Activated gamma-delta T cell treated with Interleukin-2 at 50 U/mL for 16 hours (primary cell): ENCODE results near the gene RPL3.
"Not testable (repeated sequence)": the region's sequence is repeated elsewhere in the genome, so short reads cannot be mapped to it uniquely, and the experiment has no call there.

ENCODE experiments used
- DNase-seq: peaks from one replicate; pipeline ENCODE4 v3.0.0-alpha.2; 2020

Gene RPL3

GRCh38 chr22:39350757-39351688 is 31.6 kb upstream of the RPL3 start:
- no peak for DNase-seq

GRCh38 chr22:39349967-39350726 is 30.7 kb upstream of the RPL3 start, which contains the start of gene SYNGR1:
TSS of gene SYNGR1 (plus strand) at chr22:39349991. CDS start at chr22:39350011, 20 bp downstream.
- DNase-seq = no peak

GRCh38 chr22:39349506-39349966 is 30.1 kb upstream of the RPL3 start:
- no peak for DNase-seq

- no peak for DNase-seq
Observed at GRCh38 chr22:39348909-39349505, 29.6 kb upstream of the RPL3 start.

GRCh38 chr22:39345231-39345630 is 25.8 kb upstream of the RPL3 start:
- no peak for DNase-seq

GRCh38 chr22:39344046-39344390 is 24.6 kb upstream of the RPL3 start:
- no peak for DNase-seq

GRCh38 chr22:39343259-39344045 is 24.0 kb upstream of the RPL3 start:
- peak; percentile 52 for DNase-seq

- no peak for DNase-seq
Observed at GRCh38 chr22:39341179-39341578, 21.8 kb upstream of the RPL3 start.

- DNase-seq = not testable (repeated sequence)
Observed at GRCh38 chr22:39339775-39340174, 20.4 kb upstream of the RPL3 start.

- no peak for DNase-seq
Observed at GRCh38 chr22:39336411-39336810, 17.0 kb upstream of the RPL3 start.

- DNase-seq = no peak
Observed at GRCh38 chr22:39332441-39333064, 13.1 kb upstream of the RPL3 start.

- DNase-seq = not testable (repeated sequence)
Observed at GRCh38 chr22:39330553-39330952, 11.1 kb upstream of the RPL3 start.

- no peak for DNase-seq
Observed at GRCh38 chr22:39327995-39328754, 8.8 kb upstream of the RPL3 start.

GRCh38 chr22:39325392-39325932 is 6.0 kb upstream of the RPL3 start:
- DNase-seq = no peak

GRCh38 chr22:39320616-39321029 is 1.2 kb upstream of the RPL3 start:
- DNase-seq = not testable (repeated sequence)

GRCh38 chr22:39318507-39319283 is 728 bp downstream of the RPL3 start:
- DNase-seq = peak; percentile 26

- DNase-seq = no peak
Observed at GRCh38 chr22:39317775-39318506, 1.5 kb downstream of the RPL3 start.

- peak; percentile 35 for DNase-seq
Observed at GRCh38 chr22:39317084-39317774, 2.2 kb downstream of the RPL3 start.
